Fibroblast of villous mesenchyme (primary cell): Measurements from ENCODE around the gene POLG. TPM values are rescaled to one million over a fixed set of nuclear protein-coding genes. Genes with fewer than 3 reads are reported as not detected.

Experiments used
- DNase-seq: peaks from one replicate; pipeline ENCODE4 v3.0.0-alpha.2; 2010; ENCODE audit warnings: low read depth
- H3K4me3 ChIP-seq: 2 replicates; pipeline ENCODE4 v1.5.1; 2011; ENCODE audit warnings: low read depth, mild to moderate bottlenecking, low read length
- total RNA-seq: library from RNA; depleted of rRNA; stranded (reverse); fragments of >200 nt; gene quantifications from 2 replicates; pipeline ENCODE4 v1.2.3, GENCODE V29; 2012
- TF ChIP-seq, protein P1 (sequence below): IDR thresholded peaks from 2 replicates; pipeline ENCODE4 v1.5.1; 2012; ENCODE audit warnings: low read depth, mild to moderate bottlenecking, low read length; ENCODE audit not compliant: insufficient read depth

Gene POLG
- total RNA-seq, 1 donor, result 79.5 TPM

DNA sequence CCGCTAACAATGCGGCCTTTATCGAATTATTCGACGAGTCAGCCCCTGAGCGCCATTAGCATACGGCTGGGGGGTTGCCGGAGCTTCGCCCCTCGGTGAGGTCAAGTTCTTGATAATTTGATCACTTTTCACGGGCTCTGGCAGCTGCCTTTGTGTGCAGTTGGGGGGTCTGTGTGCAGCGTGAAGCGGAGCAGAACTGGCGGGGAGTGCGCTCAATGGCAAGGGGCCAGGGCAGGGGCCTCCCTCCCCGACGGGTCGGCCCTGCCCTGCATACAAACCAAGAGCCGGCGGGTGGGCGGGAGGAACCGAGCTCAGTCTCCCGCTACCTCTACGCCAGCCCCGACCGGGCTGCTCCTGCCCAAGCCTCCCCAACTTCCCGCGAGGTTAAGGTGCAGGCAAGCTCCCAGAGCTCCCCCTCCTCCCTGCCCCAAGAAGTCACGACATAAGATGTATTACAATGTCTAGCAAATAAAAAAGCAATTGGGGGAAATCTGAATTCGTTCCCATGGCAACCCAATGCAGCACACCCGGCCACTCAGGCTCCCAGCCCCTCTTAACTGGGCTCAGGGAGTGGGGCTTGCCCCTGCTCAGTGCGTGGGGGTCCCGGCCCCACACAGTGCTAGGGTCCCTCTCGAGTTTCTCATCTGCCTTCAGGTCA is 34.1 kb upstream of the POLG start:
- no peak overlapping the region for H3K4me3 ChIP-seq
- TF ChIP-seq, protein P1, sequence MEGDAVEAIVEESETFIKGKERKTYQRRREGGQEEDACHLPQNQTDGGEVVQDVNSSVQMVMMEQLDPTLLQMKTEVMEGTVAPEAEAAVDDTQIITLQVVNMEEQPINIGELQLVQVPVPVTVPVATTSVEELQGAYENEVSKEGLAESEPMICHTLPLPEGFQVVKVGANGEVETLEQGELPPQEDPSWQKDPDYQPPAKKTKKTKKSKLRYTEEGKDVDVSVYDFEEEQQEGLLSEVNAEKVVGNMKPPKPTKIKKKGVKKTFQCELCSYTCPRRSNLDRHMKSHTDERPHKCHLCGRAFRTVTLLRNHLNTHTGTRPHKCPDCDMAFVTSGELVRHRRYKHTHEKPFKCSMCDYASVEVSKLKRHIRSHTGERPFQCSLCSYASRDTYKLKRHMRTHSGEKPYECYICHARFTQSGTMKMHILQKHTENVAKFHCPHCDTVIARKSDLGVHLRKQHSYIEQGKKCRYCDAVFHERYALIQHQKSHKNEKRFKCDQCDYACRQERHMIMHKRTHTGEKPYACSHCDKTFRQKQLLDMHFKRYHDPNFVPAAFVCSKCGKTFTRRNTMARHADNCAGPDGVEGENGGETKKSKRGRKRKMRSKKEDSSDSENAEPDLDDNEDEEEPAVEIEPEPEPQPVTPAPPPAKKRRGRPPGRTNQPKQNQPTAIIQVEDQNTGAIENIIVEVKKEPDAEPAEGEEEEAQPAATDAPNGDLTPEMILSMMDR, result no peak
- DNase-seq, result no peak

DNA sequence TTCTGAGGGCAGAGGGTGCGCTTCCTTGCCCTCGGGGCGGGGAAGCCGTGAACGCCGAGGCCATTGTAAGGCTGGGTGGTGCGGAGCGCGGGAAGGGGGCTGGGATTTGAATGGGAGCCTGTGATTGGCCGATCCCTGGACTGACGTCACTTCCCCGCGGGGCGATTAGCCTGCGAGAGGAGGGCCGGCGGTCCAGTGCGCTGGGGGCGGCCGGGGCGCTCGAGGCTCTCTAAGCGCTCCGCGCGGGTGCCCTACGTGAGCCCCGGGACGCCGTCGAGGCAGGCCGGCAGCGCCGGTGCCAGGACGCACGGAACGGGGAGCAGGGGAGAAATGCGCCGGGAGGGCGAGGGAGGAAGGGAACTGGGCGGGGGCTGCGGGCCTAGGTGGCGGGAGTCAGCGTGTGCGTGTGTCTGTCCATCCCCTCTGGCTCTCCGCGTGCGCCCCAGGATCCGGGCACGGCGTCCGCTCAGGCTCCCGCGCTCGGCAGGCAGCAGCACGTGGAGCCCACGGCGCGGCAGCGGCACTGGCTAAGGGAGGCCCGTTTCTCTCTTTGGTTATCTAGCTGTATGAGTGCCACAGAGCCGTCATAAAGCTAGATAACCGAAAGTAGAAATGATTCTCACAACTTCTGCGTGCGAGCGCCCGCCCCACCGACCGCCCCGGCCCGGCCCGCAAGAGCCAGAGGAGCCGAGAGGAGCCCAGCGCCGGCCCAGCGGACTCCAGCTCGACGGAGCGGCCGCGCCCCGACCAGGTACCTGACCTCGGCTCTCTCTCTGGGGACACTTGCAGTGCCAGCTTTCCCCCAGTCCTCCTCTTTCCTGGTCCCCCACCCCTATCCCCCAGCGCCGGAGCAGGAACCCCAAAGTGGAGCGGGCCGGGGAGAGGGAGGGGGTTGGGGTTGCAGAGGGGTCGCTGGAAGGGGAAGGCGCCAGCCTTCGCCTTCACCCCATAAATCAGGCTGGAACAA is 33.1 kb upstream of the POLG start:
- no peak overlapping the region for H3K4me3 ChIP-seq
- TF ChIP-seq, protein P1, result no peak
- DNase-seq, result no peak

DNA sequence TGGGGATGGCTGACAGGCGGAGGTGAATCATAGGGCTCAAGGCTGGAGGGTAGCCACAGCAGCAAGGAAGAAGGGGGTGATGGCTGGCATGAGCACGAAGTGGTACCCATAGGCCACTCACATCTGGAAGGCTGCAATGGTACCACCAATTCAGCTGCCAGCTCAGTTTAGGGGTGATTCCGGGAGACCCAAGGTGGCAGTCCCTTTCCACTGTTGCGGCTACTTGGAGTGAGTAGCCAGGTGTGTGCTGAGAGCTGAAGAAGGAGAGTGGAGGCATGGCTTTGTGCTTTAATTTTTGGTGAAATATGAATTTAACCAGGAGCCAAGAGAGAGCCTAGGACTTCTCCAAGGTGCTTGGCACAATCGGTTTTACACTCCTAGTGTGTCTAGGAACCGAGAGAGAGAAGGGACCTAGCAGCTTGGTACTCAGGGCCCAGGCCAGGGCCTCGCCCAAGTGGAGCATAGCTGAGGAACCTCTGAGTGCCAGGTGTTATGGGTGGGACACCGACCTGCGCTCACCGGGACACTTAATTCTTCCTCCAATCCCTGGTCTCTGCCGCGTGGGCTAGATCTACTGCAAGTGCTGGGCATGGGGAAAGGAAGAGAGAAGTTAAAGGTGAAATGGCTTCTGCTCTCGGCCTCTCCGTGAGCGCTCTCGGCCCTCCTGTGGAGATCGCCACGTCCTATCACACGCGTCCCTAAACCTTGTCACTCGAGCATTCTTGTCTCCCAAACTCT is 32.2 kb upstream of the POLG start:
- TF ChIP-seq, protein P1, result no peak
- H3K4me3 ChIP-seq, result no peak overlapping the region
- no peak for DNase-seq

DNA sequence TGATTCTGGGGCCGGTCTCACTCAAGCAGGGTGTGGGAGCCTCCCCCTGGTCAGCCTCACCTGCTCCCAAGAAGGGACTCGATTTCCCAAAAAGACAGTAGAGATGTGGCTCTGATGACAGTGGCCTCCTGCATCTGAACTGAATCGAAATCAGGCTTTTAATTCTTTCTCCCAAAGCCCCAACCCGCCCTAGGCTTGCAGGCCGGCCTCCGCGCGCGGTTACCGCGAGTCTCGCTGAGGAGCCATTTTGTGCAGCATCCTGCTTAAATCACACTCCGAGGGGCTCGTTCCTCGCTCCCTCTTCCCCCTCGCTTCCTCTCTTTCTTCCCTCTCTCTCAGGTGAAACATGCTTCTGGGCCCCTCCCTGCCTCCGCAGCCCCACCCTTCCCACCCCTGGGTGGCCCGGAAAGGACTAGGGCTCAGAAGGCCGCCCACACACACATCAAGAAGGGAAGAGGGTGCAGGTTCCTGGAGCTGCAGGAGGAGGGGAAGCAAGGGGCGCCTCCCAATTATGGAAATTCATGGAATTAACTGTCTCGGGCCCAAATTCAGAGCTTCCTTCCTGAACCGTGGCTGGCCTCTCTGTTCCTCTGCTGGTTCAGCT is 30.9 kb upstream of the POLG start:
- no peak for DNase-seq
- TF ChIP-seq, protein P1, result no peak
- H3K4me3 ChIP-seq, result no peak overlapping the region

DNA sequence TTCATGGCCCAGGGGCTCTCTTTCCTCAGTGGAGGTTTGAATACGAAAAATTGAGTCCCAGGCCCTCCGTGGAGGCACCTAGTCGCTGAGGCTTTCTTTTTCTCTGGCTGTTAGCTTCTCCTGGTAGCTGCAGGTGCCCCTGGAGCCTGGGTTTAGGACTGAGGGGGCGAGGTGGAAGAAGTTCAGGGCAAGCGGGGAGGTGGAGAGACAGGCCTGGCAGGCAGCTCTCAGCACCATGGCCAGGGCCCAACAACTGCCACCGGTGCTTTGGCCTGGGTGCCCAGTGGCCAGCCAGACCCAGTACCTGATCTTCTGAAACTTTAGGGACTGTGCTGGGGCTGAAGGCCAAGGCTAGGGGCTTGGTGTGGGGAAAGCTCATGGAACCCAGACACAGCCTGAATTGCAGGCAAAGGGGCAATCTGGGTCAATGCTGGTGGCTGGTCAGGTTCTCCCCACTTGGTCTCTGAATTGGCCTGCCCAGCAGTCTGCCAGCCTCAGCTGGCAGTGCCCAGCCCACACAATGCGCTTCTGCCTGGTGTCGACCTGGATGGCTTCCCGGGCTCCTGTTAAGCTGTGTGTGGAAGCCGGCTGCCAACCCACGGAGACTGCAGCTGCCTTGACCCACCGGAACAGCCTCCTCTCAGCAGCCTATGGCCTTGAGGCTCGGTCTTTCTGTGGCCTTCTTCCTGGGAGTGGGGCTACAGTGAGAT is 30.3 kb upstream of the POLG start:
- TF ChIP-seq, protein P1, result no peak
- no peak for DNase-seq
- no peak overlapping the region for H3K4me3 ChIP-seq

DNA sequence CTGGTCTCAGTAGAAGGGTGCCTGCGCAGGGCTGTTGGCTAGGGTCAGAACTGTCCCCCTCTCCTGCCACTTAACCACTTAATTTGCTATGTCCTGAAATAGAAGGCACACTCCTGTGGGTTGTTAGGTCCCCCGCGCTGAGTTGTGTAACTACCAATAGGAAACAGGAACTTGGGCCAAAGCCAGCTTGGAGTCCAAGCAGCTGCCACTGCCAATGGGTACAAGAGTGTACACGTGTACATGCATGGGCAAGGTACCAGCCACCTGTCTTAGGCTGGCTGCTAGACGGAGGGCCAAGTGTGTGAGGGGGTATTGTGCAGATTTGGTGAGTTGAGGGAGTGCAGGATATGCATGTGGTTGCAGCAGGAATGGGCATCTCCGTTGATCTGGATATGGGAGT is 29.7 kb upstream of the POLG start:
- no peak for DNase-seq
- no peak overlapping the region for H3K4me3 ChIP-seq
- TF ChIP-seq, protein P1, result no peak
